CD4-positive, alpha-beta T cell treated with Interleukin-12 subunit alpha and Interleukin-12 subunit beta, for 1 hour (primary cell): Measurements from ENCODE around the gene ZFYVE1.
"Not testable (repeated sequence)": the region's sequence is repeated elsewhere in the genome, so short reads cannot be mapped to it uniquely, and the experiment has no call there.

Experiments
- DNase-seq: peaks from one replicate; pipeline ENCODE4 v3.0.0-alpha.2; 2020

ZFYVE1 gene

GRCh38 chr14:72999316-72999715, 27.6 kb downstream of the ZFYVE1 start:
- no peak for DNase-seq

- DNase-seq = no peak
These were observed 28.5 kb downstream of the ZFYVE1 start for GRCh38 chr14:72998252-72998903.

- no peak for DNase-seq
These were observed 30.0 kb downstream of the ZFYVE1 start for GRCh38 chr14:72996916-72997315.

DNA sequence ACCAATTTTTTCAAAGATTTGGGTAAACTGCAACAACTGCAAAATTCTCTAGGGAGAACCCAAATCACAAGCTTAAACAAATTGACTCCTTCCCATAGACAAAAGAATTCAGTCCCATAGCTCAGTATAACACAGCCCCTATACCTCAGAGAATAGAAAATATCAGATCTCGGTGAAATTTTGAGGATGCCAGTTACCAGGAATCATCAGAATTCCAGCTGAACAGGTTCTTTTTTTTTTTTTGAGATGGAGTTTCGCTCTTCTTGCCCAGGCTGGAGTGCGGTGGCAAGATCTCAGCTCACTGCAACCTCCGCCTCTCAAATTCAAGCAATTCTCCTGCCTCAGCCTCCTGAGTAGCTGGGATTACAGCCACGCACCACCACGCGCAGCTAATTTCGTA, 36.7 kb downstream of the ZFYVE1 start:
- no peak for DNase-seq

GRCh38 chr14:72986857-72987256, 40.0 kb downstream of the ZFYVE1 start:
- no peak for DNase-seq

GRCh38 chr14:72986214-72986613, 40.7 kb downstream of the ZFYVE1 start:
- no peak for DNase-seq

- DNase-seq = no peak
These were observed 44.7 kb downstream of the ZFYVE1 start for GRCh38 chr14:72982146-72982708.

DNA sequence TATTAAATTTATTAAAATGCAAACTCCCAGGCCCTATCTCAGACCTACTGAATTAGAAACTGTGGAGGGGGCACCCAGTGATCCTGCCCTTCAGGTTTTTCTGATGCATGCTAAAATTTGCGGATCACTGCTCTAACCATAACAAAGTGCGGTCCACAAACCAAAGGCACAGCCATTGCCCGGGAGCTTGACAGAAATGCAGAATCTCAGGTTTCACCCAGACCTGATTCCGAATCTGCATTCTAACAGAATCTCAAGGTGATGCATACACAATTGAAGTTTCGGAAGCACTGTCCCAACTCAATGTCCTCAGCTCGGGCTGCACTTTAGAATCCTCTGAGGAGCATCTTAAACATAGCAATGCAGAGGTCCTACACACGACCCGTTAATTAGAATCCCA, 46.0 kb downstream of the ZFYVE1 start:
- DNase-seq = no peak

GRCh38 chr14:72978856-72979255, 48.0 kb downstream of the ZFYVE1 start:
- no peak for DNase-seq

GRCh38 chr14:72975770-72976169, 51.1 kb downstream of the ZFYVE1 start:
- no peak for DNase-seq

DNA sequence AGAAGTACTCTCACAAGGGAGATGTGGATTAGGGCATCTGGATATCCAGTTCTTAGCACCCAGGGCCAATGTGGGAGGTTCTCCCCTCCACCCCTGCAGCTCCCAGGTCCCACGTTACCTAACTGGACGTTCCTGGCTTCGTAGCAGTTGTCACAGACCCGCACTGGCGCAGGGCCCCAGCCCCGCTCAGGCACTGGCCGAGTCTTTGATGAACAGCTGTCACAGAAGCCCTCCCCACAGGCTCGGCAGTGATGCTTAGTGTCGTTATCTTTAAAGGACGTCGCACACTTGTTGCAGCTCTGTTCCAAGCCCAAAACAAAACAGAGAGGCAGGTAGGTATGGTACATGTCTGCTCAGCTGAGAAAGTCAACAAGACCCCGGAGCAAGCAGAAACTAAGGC, 52.2 kb downstream of the ZFYVE1 start:
- no peak for DNase-seq

- DNase-seq = no peak
These were observed 56.0 kb downstream of the ZFYVE1 start for GRCh38 chr14:72970824-72971434.

DNA sequence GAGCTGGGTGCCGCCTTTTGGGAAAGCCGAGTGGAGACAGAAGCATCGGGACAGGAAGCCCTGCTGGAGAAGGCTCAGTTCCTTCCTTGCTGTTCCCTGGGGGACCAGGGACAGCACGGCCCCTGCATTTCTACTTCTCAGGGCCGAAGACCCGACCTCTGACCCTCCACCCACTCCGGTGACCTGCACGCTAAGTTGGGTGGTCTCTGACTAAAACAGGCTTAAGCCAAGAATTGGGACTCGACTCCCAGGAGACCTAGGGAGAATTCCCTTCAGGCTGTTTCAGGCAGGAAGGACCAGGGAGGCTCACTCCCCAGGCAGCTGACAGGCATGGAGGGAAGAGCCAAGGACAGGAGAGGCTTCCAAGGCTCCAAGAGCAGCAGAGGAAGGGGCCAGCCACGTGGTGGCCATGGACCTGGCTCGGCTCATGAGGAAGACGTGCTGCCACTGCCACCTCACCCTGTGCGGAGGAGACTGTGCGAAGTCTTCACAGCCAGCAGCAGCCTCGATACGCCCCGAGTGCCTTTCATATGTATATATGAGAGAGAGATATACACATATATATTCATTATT, 56.8 kb downstream of the ZFYVE1 start:
- no peak for DNase-seq

DNA sequence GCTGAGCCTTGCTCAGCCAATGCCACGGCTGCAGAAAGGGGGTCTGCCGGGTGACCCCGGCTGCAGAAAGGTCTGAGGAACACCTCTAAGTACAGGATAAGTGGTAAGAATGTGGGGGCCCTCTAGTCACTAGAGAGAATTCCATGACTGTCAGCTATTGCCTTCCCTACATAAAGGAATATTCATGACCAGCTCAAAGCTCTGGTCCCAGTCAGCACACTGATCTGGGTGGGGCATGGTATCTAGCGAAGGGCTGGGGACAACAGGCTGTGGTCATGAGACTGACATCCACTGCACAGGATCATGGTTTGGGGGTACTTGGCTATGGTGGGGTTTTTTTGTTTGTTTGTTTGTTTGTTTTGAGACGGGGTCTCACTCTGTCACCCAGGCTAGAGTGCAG, 58.6 kb downstream of the ZFYVE1 start:
- no peak for DNase-seq

GRCh38 chr14:72966038-72966437, 60.9 kb downstream of the ZFYVE1 start:
- no peak for DNase-seq

DNA sequence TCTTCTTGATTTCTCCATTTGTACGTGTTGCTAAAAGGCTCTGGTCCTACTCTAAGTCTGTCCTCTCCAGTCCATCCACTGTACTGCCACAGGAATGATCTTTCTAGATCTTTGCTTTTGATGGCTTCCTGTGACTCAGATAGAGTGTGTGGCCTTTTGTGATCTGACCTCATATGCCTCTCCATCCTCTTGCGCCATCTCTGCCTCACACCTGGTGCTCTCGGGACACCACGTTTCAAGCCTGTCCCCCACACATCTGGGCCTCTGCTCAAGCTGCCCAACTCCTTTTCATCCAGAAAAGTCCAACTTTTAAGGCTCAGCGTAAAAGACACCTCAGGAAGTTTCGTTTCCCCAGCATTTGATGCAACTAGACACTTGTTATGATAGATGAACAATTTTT, 61.7 kb downstream of the ZFYVE1 start:
- DNase-seq = no peak

DNA sequence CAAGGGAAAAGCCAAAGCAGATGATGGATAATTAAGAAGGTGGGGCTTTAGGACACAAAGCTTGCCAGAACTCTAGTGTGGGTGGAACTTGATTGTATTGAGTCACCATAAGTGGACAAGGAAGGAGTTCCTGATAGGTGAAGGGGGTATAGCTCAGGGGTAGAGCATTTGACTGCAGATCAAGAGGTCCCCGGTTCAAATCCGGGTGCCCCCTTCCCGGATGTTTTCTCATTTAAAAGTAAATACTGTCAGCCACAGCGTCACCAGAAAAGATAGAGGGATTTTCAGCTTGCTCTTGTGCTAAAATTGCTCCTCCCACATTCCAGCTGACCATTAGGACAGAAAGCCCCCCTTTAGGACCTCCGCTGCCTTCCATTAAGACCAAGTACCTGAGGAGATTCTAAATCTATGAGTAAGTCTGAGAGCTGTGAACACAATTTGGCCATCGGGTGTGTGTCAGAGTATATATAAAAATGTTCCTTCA, 64.0 kb downstream of the ZFYVE1 start:
- no peak for DNase-seq

GRCh38 chr14:72962336-72962754, 64.6 kb downstream of the ZFYVE1 start:
- not testable (repeated sequence) for DNase-seq

GRCh38 chr14:72961579-72962335, 65.1 kb downstream of the ZFYVE1 start:
- DNase-seq = no peak

GRCh38 chr14:72961016-72961415, 65.9 kb downstream of the ZFYVE1 start:
- DNase-seq = not testable (repeated sequence)

- DNase-seq = no peak
These were observed 68.4 kb downstream of the ZFYVE1 start for GRCh38 chr14:72958548-72958947.

GRCh38 chr14:72957213-72957612, 69.7 kb downstream of the ZFYVE1 start:
- DNase-seq = no peak

DNA sequence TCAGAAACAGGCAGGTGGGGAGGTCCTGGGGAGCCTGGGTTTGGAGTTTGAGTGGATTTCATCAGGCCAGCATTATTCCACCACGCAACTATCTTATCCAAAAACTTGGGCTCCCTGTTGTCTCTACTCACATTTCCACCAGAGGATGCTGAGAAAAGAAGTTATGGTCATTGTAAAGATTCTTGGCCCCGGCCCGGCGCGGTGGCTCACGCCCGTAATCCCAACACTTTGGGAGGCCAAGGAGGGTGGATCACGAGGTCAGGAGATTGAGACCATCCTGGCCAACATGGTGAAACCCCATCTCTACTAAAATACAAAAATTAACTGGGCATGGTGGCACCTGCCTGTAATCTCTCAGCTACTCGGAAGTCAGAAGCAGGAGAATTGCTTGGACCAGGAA, 70.2 kb downstream of the ZFYVE1 start:
- DNase-seq = not testable (repeated sequence)
